GM21786 (cell line): ENCODE data around the gene ZP2.
A peak's percentile ranks its signal among the peaks of the same experiment; 100 is the strongest.
"Not testable (repeated sequence)": the region's sequence is repeated elsewhere in the genome, so short reads cannot be mapped to it uniquely, and the experiment has no call there.

ENCODE experiments used
- ATAC-seq: cut with Tn5 transposase; IDR thresholded peaks from one replicate; pipeline ENCODE4 v1.9.1; 2021; ENCODE audit not compliant: unreplicated experiment

Gene ZP2

DNA sequence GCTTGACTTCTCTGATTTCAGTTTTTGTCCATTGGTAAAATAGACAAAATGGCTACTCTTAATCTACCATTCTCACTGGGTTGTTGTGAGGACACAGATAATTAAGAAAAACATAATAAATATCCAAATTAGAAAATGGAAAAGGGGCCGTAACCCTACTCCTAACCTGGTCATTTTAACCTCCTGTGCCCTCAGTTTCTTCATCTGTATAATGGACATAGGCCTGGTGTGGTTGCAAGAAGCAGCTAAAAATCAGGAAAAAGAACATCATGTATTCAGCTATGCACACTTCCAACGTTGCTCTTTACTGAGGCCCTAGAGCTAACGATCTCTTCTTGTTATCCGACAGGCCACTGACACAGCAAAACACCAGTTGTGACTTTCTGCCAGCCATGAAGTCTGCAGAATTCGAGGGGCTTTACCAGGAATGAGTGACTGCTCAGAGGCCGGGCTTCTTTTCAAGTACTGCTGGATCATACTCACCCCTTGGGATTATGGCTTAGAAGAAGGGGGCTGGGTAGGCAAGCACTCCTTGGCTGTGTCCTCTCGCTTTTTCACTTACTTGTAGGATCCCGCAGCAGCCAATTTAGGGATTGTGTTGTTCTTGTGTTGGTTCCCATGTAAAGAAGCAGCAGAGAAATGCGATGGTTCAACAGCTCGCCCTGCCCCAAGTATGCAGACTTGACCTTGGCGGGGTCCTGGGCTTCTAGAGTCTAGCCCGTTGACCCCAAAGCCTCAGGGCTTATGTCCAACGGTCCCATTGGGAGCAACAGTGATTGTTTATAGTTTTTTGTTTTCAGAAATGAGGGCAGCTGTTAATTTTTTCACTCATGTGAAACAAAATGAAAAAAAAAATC is 32.0 kb downstream of the ZP2 start:
- ATAC-seq: no peak

- ATAC-seq: no peak
These were observed 36.0 kb downstream of the ZP2 start for GRCh38 chr16:21175397-21175796.

GRCh38 chr16:21172650-21173049 is 38.7 kb downstream of the ZP2 start:
- ATAC-seq: no peak

GRCh38 chr16:21170116-21170515 is 41.3 kb downstream of the ZP2 start:
- ATAC-seq: not testable (repeated sequence)

GRCh38 chr16:21169249-21169981 is 42.0 kb downstream of the ZP2 start:
- ATAC-seq: no peak

GRCh38 chr16:21167929-21168602 is 43.3 kb downstream of the ZP2 start:
- no peak for ATAC-seq

DNA sequence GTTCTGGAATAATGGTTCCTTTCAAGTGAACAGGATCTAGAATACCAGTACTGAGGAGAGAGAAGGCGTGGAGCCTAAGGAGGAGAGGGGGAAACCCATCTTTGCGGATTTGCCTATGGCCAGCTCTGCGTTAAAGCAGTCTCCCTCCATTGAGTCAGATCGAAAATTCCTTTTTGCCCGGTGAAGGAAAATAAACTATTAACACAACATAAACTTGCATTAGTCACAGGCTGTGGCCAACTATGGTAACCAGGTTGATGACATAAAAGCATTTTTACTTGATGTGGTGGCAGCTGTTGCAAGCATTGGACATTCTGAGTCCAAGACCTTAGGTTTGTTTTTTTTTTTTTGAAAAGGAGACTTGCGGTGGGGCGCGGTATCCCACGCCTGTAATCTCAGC is 44.0 kb downstream of the ZP2 start:
- no peak for ATAC-seq

DNA sequence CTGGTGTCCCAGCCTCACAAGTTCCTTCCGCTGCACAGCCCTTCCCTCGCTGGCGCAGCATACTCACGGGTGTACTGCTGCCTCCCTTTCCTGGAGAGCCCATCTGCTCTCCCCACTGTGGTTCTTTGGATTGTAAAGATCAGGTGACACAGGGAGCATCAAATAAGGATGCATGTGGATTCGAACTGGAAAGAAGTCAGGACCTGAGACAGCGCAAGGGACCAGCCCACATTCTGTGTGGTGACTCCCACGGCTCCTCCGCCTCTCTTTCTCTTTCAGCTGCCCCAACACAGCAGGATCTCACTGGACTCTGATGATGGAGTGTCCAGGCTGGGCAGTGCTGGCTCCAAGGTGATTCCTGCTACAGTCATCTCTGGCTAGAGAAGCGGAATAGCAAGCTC is 44.8 kb downstream of the ZP2 start:
- no peak for ATAC-seq

DNA sequence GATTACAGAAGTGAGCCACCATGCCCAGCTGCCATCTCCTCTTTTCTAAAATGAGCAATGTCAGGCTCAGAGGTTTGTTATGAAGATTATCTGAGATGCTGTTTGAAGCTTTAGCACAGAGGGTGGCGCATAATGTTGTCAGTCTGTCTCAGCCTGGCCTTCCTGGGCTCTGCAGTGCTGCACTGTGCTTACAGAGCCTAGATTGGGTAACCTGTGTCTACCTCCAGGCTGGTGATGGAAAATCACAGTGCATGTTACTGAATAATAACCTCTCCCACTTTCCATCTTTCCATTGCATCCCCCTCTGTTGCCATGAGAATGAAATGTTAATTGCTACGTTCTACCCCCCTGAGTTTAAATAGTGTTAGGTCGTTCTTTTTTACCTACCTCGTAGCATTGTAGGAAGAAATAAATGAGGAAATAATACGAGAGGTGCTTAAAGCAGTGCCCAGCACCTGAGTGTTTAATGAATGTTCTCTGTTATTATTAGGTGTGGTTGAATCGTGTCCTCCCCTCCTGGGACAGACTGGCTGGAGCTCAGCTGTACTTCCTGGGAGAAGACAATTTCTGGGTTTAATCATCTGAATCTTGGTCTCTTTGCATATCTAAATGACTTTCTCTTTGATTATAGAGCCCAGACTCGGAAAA is 46.7 kb downstream of the ZP2 start:
- ATAC-seq: no peak

GRCh38 chr16:21163576-21163975 is 47.8 kb downstream of the ZP2 start:
- ATAC-seq: no peak

- no peak for ATAC-seq
These were observed 48.7 kb downstream of the ZP2 start for GRCh38 chr16:21162661-21163151.

GRCh38 chr16:21161211-21161610 is 50.2 kb downstream of the ZP2 start:
- no peak for ATAC-seq

GRCh38 chr16:21160276-21160675 is 51.1 kb downstream of the ZP2 start:
- no peak for ATAC-seq

DNA sequence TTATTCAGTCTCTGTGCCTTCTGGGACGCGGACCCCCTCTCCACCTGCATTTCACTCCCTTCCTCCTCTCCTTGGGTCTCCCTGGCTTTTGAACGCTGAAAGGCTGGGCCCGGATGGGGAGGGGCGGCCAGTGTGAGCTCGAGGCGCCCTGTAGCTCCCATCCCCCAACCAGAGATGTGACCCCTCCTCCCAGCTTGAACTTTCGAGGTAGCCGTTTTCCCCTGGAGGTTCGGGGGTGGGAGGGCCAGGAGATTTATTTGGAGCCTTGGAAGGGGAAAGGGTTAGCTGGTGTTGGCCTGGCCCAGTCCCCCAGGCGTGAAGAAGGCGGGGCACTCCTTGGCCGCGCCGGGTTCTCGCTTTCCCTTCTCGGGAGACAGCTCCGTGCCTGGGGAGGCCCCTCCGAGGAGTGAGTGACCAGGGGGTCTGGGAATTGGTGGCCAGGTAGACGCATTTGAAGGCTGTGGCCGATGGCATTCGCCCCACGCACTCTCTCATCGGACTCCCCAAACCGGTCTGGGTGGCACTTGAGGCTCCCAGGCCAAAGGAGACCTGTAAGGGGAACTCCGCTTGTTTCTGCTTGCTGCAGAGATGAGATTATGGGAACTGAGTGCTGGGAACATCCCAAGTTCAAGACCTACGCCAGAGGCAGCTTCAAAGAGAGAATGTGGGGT is 52.0 kb downstream of the ZP2 start:
- no peak for ATAC-seq

GRCh38 chr16:21158208-21159110 is 52.9 kb downstream of the ZP2 start, which contains the start of gene LDAF1:
Gene LDAF1, plus strand, starts transcription at chr16:21158674. Its CDS starts 2,509 bp downstream, at chr16:21161183.
- ATAC-seq: peak; percentile 76

DNA sequence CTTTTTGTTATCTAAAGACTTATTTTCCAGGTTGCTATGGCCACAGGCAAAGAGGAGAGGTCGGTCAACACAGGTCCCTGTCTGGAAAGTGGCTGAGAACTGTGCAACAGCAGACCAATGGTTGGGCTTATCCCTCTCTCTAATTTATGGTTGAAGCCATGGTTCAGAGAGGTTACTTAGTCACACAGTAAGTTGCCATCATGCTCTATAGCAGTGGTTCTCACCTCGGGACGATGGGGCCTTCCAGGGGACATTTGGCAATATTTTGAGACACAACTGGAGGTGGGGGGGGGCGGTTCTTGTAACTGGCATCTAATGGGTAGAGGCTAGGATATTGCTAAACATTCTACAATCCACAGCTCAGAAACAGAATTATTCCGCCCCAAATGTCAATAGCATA is 53.7 kb downstream of the ZP2 start:
- no peak for ATAC-seq

- no peak for ATAC-seq
These were observed 54.5 kb downstream of the ZP2 start for GRCh38 chr16:21156767-21157467.

- not testable (repeated sequence) for ATAC-seq
These were observed 55.4 kb downstream of the ZP2 start for GRCh38 chr16:21156011-21156410.
